GM08714 (cell line): ENCODE data around the gene CKAP5.

Experiments used
- H3K4me3 ChIP-seq: fragments of 200-500 bp; sonication (Bioruptor generic); 2 replicates; pipeline ENCODE4 v1.5.1; 2014; ENCODE audit warnings: mild to moderate bottlenecking, low read length, inconsistent platforms
- ZNF274 ChIP-seq: IDR thresholded peaks from 2 replicates; pipeline ENCODE4 v1.6.1; 2012; ENCODE audit warnings: mild to moderate bottlenecking, low read depth, low read length

Gene CKAP5

GRCh38 chr11:46733234-46733633 is 112.8 kb downstream of the CKAP5 start:
- TF ChIP-seq ZNF274: no peak
- H3K4me3 ChIP-seq: no peak overlapping the region

- no peak overlapping the region for H3K4me3 ChIP-seq
- no peak for TF ChIP-seq ZNF274
Measured at GRCh38 chr11:46731545-46731944, 114.5 kb downstream of the CKAP5 start.

- TF ChIP-seq ZNF274: no peak
- H3K4me3 ChIP-seq: no peak overlapping the region
Measured at GRCh38 chr11:46729110-46730027, 116.7 kb downstream of the CKAP5 start.

GRCh38 chr11:46728659-46729040 is 117.4 kb downstream of the CKAP5 start:
- no peak overlapping the region for H3K4me3 ChIP-seq
- TF ChIP-seq ZNF274: no peak

GRCh38 chr11:46727952-46728658 is 118.0 kb downstream of the CKAP5 start:
- TF ChIP-seq ZNF274: no peak
- no peak overlapping the region for H3K4me3 ChIP-seq

GRCh38 chr11:46726206-46726862 is 119.7 kb downstream of the CKAP5 start:
- H3K4me3 ChIP-seq: no peak overlapping the region
- no peak for TF ChIP-seq ZNF274

GRCh38 chr11:46725338-46726205 is 120.5 kb downstream of the CKAP5 start:
- TF ChIP-seq ZNF274: no peak
- no peak overlapping the region for H3K4me3 ChIP-seq

GRCh38 chr11:46724088-46724487 is 122.0 kb downstream of the CKAP5 start:
- H3K4me3 ChIP-seq: no peak overlapping the region

GRCh38 chr11:46723359-46723680 is 122.8 kb downstream of the CKAP5 start:
- TF ChIP-seq ZNF274: no peak
- no peak overlapping the region for H3K4me3 ChIP-seq

More at GRCh38 chr11:46724088-46724487, 122.0 kb downstream of the CKAP5 start:
- TF ChIP-seq ZNF274: no peak

- no peak for TF ChIP-seq ZNF274
Measured at GRCh38 chr11:46722566-46723358, 123.3 kb downstream of the CKAP5 start.

GRCh38 chr11:46721286-46721685 is 124.8 kb downstream of the CKAP5 start:
- TF ChIP-seq ZNF274: no peak
- no peak overlapping the region for H3K4me3 ChIP-seq

More at GRCh38 chr11:46722566-46723358, 123.3 kb downstream of the CKAP5 start:
- H3K4me3 ChIP-seq: no peak overlapping the region

GRCh38 chr11:46719543-46720218 is 126.4 kb downstream of the CKAP5 start:
- no peak overlapping the region for H3K4me3 ChIP-seq
- TF ChIP-seq ZNF274: no peak

- no peak for TF ChIP-seq ZNF274
- H3K4me3 ChIP-seq: no peak within 1 kb of the TSS
Measured at GRCh38 chr11:46719048-46719542, 127.0 kb downstream of the CKAP5 start, which contains the start of gene F2. F2 (plus strand) TSS chr11:46719213; CDS start chr11:46719236, 23 bp downstream.
